HG03095 (cell line): ENCODE measurements around the gene MEGF11.
"Not testable (repeated sequence)": the region's sequence is repeated elsewhere in the genome, so short reads cannot be mapped to it uniquely, and the experiment has no call there.

Experiments
- ATAC-seq: cut with Tn5 transposase; IDR thresholded peaks from one replicate; pipeline ENCODE4 v1.9.1; 2021; ENCODE audit warnings: moderate library complexity; ENCODE audit not compliant: unreplicated experiment

The MEGF11 gene

GRCh38 chr15:65871886-65872285 lies 381.7 kb downstream of the MEGF11 start:
- ATAC-seq: not testable (repeated sequence)

- no peak for ATAC-seq
These were observed 382.5 kb downstream of the MEGF11 start for GRCh38 chr15:65870889-65871533.

GRCh38 chr15:65869954-65870871 lies 383.3 kb downstream of the MEGF11 start:
- ATAC-seq: no peak

GRCh38 chr15:65869126-65869953 lies 384.2 kb downstream of the MEGF11 start, which contains the start of gene RAB11A:
RAB11A (plus strand) TSS chr15:65869491; CDS start chr15:65869586, 95 bp downstream.
- peak; percentile 85 for ATAC-seq

GRCh38 chr15:65868546-65869125 lies 384.9 kb downstream of the MEGF11 start:
- ATAC-seq: no peak

GRCh38 chr15:65867933-65868332 lies 385.6 kb downstream of the MEGF11 start:
- not testable (repeated sequence) for ATAC-seq

- no peak for ATAC-seq
These were observed 386.3 kb downstream of the MEGF11 start for GRCh38 chr15:65867244-65867643.

- no peak for ATAC-seq
These were observed 390.4 kb downstream of the MEGF11 start for GRCh38 chr15:65863106-65863505.

- no peak for ATAC-seq
These were observed 390.9 kb downstream of the MEGF11 start for GRCh38 chr15:65862682-65863081.

GRCh38 chr15:65857718-65858402 lies 395.7 kb downstream of the MEGF11 start:
- no peak for ATAC-seq

- ATAC-seq: no peak
These were observed 396.6 kb downstream of the MEGF11 start for GRCh38 chr15:65856821-65857455.

GRCh38 chr15:65851981-65852380 lies 401.6 kb downstream of the MEGF11 start:
- ATAC-seq: no peak

- no peak for ATAC-seq
These were observed 405.6 kb downstream of the MEGF11 start for GRCh38 chr15:65847989-65848388.

- no peak for ATAC-seq
These were observed 407.6 kb downstream of the MEGF11 start for GRCh38 chr15:65845826-65846519.
